ENCODE results near the gene GUCY2D.

DNA sequence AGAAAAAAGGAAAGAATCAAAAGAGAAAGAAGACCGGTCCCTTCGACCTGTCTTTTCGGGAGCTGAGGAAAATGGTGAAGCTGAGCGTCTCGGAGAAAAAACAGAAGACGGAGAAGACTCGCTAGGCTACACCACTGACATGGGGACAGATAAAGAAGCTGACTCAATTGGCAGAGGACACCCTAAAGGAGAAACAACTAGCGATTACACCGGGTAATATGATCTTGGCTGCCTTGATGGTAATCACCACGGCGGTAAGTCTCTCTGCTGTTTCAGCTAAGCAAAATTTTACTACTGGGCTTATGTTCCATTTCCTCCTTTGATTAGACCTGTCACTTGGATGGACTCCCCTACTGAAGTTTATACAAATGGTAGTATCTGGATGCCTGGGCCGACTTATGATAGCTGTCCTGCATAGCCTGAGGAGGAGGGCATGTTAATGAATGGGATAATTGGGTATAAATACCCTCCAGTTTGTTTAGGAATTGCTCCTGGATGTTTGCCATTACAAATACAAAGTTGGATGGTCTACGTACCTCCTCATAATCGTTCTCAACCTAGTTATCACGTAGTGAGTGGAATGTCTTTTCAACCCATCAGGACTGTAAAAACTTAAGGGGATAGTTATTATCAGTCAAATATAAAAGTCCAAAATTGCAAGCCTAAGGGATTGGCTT lies 60.5 kb downstream of the GUCY2D start:
- TF ChIP-seq CTCF (IDR thresholded peaks at IDR 0.05; ENCODE audit: low read depth, low read length) (no peak), EZH2phosphoT487 (IDR thresholded peaks at IDR 0.05; ENCODE audit: low read depth) (no peak)
